Peyer's patch (tissue), 4 donors: ENCODE results near the gene CD53. TPM values are rescaled to one million over a fixed set of nuclear protein-coding genes. Genes with fewer than 3 reads are reported as not detected.

Source experiments
- DNase-seq, 3 donors: peaks; one replicate each; pipeline ENCODE4 v3.0.0-alpha.2; 2017 to 2019
- H3K27ac ChIP-seq, 4 donors: fragments of 200-600 bp; sonication (generic); one replicate each; pipeline ENCODE4 v1.5.1; 2016 to 2019
- H3K27me3 ChIP-seq, 2 donors: fragments of 200-600 bp; sonication (generic); one replicate each; pipeline ENCODE4 v1.5.1; 2019
- H3K36me3 ChIP-seq, 3 donors: fragments of 200-600 bp; sonication (generic); one replicate each; pipeline ENCODE4 v1.5.1; 2016 to 2019
- H3K4me1 ChIP-seq, 4 donors: fragments of 200-600 bp; sonication (generic); one replicate each; pipeline ENCODE4 v1.5.1; 2016 to 2019
- H3K4me3 ChIP-seq, 4 donors: fragments of 200-600 bp; sonication (generic); 1 replicate in 3 of 4; 2 replicates in 1 of 4; pipeline ENCODE4 v1.5.1; 2016 to 2019; ENCODE audit warnings: mild to moderate bottlenecking in 1 of 4
- H3K9me3 ChIP-seq, 4 donors: fragments of 200-600 bp; sonication (generic); one replicate each; pipeline ENCODE4 v1.5.1; 2016 to 2019; ENCODE audit warnings: mild to moderate bottlenecking in 1 of 4
- CTCF ChIP-seq, 6 experiments: fragments of 450-650 bp in 4 of 6; fragments of 200-600 bp in 2 of 6; sonication (generic) in 1 of 6; IDR thresholded peaks; one replicate each; pipeline ENCODE4 v1.5.1; 2017 to 2019; ENCODE audit warnings: antibody characterized with exemption in 6 of 6, mild to moderate bottlenecking in 3 of 6, moderate library complexity in 1 of 6
- POLR2A ChIP-seq, 2 donors: fragments of 450-650 bp; IDR thresholded peaks; one replicate each; pipeline ENCODE4 v1.5.1; 2017; ENCODE audit warnings: antibody characterized with exemption in 2 of 2, mild to moderate bottlenecking in 2 of 2, moderate library complexity in 2 of 2
- total RNA-seq, 4 donors: library from RNA; depleted of rRNA; stranded (reverse); fragments of >200 nt; gene quantifications; one replicate each; pipeline ENCODE4 v1.1.0, GENCODE V29; 2016

The CD53 gene
- total RNA-seq, 4 donors from 2014 or later: 6.9 to 166 (median 33.3) TPM

DNA sequence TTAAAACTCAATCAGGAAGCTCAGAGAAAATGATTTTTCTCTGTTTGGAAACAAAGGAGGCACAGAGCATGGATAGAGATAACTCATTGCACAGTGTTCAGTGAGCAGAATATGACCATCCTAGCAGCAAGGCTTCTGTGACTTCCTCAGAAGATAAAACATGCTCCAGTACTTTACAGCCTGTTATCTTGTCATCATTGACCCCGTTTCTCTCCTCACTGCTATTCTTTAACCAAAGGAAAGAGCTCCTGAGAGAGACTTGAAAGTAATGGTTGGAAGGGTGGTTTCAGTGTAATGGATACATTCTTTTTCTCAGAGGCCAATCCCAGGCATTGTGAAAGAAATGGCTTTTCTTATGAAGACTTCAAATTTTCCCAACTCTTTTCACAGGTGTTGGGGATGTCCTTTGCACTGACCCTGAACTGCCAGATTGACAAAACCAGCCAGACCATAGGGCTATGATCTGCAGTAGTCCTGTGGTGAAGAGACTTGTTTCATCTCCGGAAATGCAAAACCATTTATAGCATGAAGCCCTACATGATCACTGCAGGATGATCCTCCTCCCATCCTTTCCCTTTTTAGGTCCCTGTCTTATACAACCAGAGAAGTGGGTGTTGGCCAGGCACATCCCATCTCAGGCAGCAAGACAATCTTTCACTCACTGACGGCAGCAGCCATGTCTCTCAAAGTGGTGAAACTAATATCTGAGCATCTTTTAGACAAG is 25.9 kb downstream of the CD53 start:
- Histone ChIP-seq H3K4me1 (peaks cover 0 to 7% (median 0%) of the 10 kb centered on the region in 4 donors), H3K4me3 (no peak overlapping the region), H3K36me3 (peaks cover 0 to 4% (median 0%) of the 10 kb centered on the region in 3 donors), H3K27me3 (no peaks in the 10 kb centered on the region), H3K27ac (no peak overlapping the region), H3K9me3 (no peaks in the 10 kb centered on the region)
- DNase-seq: no peak
- TF ChIP-seq CTCF (IDR thresholded peaks at IDR 0.05) (no peak), POLR2A (IDR thresholded peaks at IDR 0.05) (no peak)

DNA sequence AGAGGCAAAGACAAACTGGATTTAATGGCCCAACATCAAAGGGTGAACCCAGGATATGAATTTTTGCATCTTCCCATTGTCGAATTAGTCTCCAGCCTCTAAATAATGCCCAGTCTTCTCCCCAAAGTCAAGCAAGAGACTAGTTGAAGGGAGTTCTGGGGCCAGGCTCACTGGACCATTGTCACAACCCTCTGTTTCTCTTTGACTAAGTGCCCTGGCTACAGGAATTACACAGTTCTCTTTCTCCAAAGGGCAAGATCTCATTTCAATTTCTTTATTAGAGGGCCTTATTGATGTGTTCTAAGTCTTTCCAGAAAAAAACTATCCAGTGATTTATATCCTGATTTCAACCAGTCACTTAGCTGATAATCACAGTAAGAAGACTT is 26.5 kb downstream of the CD53 start:
- Histone ChIP-seq H3K4me3 (no peak overlapping the region), H3K36me3 (peaks cover 0 to 4% (median 0%) of the 10 kb centered on the region in 3 donors), H3K27me3 (no peaks in the 10 kb centered on the region), H3K9me3 (no peaks in the 10 kb centered on the region), H3K4me1 (peaks cover 0 to 7% (median 0%) of the 10 kb centered on the region in 4 donors), H3K27ac (no peak overlapping the region)
- TF ChIP-seq POLR2A (IDR thresholded peaks at IDR 0.05) (no peak), CTCF (IDR thresholded peaks at IDR 0.05) (no peak)
- no peak for DNase-seq

- DNase-seq: no peak
- Histone ChIP-seq H3K9me3 (no peaks in the 10 kb centered on the region), H3K36me3 (peaks cover 0 to 4% (median 0%) of the 10 kb centered on the region in 3 donors), H3K27ac (no peak overlapping the region), H3K4me1 (no peaks in the 10 kb centered on the region), H3K27me3 (no peaks in the 10 kb centered on the region), H3K4me3 (no peak overlapping the region)
- TF ChIP-seq CTCF (IDR thresholded peaks at IDR 0.05): no peak
Measured at GRCh38 chr1:110902820-110903463, 30.0 kb downstream of the CD53 start.

DNA sequence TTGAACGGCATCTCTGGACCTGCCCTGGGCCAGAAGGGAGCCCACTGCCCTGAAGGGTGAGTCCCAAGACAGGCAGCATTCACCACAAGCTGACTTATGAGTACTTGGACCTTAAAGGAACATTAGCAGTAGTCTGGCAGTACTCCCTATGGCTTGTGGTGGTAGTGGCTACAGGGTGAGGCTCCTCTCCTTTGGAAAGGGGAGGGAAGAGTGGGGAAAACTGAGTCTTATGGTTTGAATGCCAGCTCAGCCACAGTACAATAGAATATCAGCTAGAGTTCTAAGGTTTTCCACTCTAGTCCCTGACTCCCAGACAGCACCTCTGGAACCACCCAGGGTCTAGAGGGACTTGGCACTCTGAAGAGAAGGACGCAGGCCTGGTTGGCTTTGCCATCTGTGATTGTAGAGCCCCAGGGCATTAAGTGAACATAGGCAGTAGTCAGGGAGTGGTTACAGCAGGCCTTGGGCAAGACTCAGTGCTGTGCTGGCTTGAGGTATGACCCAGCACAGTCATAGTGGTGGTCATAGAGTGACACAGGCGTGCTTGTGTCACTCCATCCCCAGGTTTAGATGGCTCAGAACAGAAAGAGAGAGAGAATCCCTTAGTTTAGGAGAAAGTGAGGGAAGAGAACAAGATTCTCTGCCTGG is 31.0 kb downstream of the CD53 start:
- Histone ChIP-seq H3K4me1 (no peaks in the 10 kb centered on the region), H3K36me3 (peaks cover 0 to 4% (median 0%) of the 10 kb centered on the region in 3 donors), H3K9me3 (no peaks in the 10 kb centered on the region), H3K27ac (no peak overlapping the region), H3K4me3 (no peak overlapping the region), H3K27me3 (no peaks in the 10 kb centered on the region)
- no peak for DNase-seq
- no peak for TF ChIP-seq CTCF (IDR thresholded peaks at IDR 0.05)
- no peak for TF ChIP-seq POLR2A (IDR thresholded peaks at IDR 0.05)

DNA sequence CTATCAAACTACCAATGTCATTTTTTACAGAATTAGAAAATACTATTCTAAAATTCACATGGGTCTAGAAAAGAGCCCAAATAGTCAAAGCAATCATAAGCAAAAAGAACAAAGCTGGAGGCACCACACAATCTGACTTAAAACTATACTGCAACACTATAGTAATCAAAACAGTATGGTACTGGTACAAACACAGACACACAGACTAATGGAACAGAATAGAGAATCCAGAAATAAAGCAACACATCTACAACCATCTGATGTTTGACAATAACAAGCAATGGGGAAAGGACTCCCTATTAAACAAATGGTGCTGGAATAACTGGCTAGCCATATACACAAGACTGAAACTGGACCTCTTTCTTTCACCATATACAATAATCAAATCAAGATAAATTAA is 39.8 kb downstream of the CD53 start:
- H3K27ac ChIP-seq: no peak overlapping the region
- no peak overlapping the region for H3K4me3 ChIP-seq
- peaks cover 0 to 3% (median 0%) of the 10 kb centered on the region in 4 donors for H3K4me1 ChIP-seq
- TF ChIP-seq POLR2A (IDR thresholded peaks at IDR 0.05) (no peak), CTCF (IDR thresholded peaks at IDR 0.05) (no peak)
- no peaks in the 10 kb centered on the region for H3K36me3 ChIP-seq
- no peaks in the 10 kb centered on the region for H3K27me3 ChIP-seq
- no peaks in the 10 kb centered on the region for H3K9me3 ChIP-seq
- DNase-seq: no peak
